ENCODE measurements around the gene MFN2.

MFN2 gene

DNA sequence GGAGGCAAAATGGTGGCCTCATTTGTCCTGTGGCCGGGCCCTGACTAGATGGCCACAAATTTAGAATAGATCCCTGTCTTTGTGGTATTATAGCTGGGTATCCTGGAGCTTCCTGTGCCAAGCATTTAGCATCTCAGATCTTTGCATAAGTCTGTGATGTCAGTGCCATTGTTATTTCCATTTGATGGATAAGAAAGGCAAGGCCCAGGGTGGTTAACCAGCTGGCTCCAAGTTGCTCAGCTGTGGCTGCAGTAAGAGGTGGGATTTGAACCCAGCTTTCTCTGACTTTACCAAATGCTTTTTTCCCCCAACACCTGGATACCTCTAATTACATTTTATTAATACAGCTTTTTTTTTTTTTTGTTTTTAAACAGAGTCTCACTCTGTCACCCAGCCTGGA, 71.1 kb downstream of the MFN2 start:
- H3K27ac ChIP-seq: no peak overlapping the region
- TF ChIP-seq, protein P1, sequence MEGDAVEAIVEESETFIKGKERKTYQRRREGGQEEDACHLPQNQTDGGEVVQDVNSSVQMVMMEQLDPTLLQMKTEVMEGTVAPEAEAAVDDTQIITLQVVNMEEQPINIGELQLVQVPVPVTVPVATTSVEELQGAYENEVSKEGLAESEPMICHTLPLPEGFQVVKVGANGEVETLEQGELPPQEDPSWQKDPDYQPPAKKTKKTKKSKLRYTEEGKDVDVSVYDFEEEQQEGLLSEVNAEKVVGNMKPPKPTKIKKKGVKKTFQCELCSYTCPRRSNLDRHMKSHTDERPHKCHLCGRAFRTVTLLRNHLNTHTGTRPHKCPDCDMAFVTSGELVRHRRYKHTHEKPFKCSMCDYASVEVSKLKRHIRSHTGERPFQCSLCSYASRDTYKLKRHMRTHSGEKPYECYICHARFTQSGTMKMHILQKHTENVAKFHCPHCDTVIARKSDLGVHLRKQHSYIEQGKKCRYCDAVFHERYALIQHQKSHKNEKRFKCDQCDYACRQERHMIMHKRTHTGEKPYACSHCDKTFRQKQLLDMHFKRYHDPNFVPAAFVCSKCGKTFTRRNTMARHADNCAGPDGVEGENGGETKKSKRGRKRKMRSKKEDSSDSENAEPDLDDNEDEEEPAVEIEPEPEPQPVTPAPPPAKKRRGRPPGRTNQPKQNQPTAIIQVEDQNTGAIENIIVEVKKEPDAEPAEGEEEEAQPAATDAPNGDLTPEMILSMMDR (conservative IDR thresholded peaks at IDR 0.05): no peak

DNA sequence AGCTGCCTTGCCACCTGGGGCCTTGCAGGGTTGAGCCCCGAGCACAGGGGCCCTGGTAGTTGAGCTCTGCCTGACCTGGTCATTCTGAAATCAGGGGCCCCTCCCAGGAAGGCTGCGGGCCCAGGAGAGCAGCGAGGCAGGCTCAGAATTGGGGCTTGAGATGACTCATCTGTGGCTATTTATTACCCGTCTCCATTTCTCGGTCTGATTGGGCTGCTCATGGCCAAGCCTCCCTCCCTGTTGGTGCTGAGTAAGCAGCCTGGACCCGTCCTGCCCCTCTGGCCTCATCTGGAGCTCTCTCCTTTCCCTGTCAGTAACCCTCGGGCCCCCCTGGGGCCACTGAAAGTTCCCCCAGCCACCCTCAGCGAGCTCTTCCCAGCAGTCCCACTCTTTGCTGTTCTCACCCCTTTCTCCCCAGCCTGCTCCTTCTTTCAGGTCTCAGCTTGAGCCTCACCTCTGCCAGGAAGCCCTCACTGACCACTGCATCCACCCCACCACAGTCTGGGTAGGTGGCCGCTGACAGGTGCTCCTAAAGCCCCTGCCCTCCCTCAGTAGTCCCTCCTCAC, 71.8 kb downstream of the MFN2 start:
- no peak overlapping the region for H3K27ac ChIP-seq
- TF ChIP-seq, protein P1 (conservative IDR thresholded peaks at IDR 0.05): no peak

DNA sequence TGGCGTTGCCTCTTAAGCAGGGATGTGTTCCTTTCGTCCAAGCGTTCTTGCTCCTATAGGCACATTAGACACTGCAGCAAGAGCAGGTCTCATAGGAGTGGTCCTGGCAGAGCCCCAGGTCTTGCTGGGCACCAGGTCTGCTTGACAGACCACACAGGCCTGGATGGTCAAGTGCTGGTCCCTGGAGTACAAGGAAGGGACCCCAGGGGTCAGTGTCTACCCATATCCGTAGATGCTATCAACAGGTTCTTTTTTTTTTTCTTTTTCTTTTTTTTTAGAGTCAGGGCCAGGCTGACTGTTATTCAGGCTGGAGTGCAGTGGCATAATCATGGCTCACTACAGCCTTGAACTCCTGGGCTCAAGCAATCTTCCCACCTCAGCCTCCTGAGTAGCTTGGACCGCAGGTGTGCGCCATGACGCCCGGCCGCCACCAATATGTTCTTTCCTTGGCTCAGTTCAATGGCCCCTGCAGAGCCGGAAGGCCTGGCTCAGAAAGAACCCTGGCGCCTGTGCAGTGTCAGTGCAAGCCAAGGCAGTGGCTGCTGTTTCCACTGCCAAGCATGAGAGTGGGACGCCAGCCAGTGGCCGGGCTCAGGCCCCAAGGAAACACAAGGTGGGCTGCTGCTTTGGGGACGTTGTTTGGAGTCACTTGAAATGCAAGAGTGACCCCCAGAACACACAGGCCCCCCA, 72.9 kb downstream of the MFN2 start:
- TF ChIP-seq, protein P1 (conservative IDR thresholded peaks at IDR 0.05): no peak
- H3K27ac ChIP-seq: no peak overlapping the region

DNA sequence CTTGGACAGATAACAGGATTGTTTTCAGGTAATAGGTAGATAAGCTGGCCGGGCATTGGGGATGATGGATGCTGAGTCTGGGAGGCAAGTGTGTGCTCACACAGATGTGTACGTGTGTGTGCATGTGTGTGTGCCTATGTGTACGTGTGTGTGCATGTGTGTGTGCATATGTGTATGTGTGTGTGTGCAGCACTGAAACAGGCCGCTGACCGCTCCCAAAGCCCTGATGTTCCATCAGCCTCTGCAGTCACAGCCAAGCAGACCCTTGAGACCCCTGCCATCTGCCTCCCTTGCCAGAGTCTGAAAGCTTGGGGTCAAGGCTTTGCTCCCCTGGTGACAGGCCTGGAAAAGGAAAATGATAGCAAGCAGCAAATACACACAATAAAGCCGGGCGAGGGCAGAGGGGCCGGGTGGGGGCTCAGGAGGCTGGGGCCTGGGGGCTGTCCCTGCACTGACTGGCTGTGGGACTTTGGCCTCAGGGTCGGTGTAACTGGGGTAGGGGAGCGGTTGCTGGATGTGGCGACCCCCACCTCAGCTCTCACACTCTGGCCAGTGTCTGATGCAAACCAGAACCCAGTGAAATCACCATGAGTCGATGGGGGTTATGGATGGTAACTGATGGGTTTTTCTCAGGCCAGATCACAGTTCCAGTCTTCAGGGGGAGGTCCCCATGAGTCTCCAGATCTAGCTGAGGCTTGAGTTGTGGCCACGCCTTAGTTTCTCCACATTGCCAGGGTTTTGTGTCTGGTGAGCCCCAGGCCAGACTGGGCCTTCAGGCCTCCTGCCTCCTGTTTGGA, 73.7 kb downstream of the MFN2 start:
- no peak overlapping the region for H3K27ac ChIP-seq
- TF ChIP-seq, protein P1 (conservative IDR thresholded peaks at IDR 0.05): no peak

DNA sequence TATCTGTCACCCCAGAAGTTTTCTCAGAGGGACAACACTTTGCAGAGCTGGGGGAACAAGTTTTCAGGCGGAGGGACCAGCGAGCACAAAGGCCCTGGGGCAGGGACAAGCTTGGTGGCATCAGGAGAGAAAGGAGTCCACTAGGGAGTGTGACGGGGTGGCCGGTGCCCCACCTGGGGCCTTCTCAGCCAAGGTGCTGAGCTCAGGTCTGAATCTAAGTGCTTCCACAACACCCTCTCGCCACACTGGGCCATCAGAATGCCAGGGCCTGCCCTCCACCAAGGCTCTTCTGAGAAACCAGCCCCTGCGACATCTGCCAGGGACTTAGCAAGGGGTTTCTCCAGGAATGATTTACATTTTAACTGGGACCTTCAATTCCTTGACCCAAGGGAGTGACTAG, 75.0 kb downstream of the MFN2 start:
- TF ChIP-seq, protein P1 (conservative IDR thresholded peaks at IDR 0.05): no peak
- no peak overlapping the region for H3K27ac ChIP-seq

DNA sequence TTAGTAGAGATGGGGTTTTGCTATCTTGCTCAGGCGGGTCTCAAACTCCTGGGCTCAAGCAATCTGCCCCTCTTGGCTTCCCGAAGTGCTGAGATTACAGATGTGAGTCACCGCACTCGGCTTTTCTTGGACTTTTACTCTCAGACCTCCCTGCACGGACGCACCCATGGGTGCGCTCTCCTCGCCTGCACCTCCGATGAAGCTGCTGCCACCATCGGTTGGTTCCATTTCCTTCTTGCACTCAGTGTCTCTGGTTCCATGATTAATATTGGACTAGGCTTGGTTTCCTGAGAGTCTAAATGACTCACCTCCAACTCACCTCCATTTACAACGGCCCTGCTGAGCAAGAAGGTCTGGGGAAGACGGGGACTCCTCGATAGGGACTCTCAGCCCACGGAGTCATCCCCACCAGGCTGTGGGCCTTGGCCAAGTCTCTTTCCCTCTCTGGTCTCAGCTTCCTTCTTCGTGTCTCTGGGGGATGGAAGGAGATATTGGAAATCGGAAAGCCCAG, 76.1 kb downstream of the MFN2 start:
- no peak overlapping the region for H3K27ac ChIP-seq
- TF ChIP-seq, protein P1 (conservative IDR thresholded peaks at IDR 0.05): no peak

DNA sequence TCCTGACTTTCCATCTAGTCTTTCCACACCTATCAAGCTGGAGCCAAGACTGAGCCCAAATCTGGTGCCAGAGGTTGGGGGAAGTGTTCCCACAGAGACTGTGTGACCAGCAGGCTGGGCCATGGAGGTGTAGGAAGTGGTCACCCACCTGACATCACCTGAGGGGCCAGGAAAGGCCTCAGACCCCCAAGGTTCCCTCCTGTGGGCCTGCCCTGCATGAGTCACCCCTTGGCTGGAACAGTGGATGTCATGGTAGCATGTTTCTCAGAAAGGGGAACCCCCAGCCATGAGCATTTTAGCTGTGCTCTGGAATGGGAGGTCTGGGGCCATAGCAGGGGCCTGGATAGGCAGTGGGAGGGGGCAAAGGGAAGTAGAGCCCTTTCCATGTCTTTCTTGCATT, 77.1 kb downstream of the MFN2 start:
- TF ChIP-seq, protein P1 (conservative IDR thresholded peaks at IDR 0.05): no peak
- H3K27ac ChIP-seq: no peak overlapping the region

Measured in VCaP (cell line).